NCI-H1417 (cell line): ENCODE data around the gene BCAN.

Experiments
- DNase-seq, 3 experiments: peaks; one replicate each; lab custom pipeline; 2025; lab: John Stamatoyannopoulos, UW

BCAN gene

GRCh38 chr1:156677616-156678596, 36.0 kb downstream of the BCAN start:
- DNase-seq = peak; percentile 64 to 82 (median 77)

- no peak for DNase-seq
Observed at GRCh38 chr1:156680056-156680455, 38.1 kb downstream of the BCAN start.

GRCh38 chr1:156681196-156681960, 39.5 kb downstream of the BCAN start:
- no peak for DNase-seq

- DNase-seq = no peak
Observed at GRCh38 chr1:156682166-156682890, 40.4 kb downstream of the BCAN start.

GRCh38 chr1:156684227-156684782, 42.4 kb downstream of the BCAN start:
- DNase-seq = no peak

- peak; percentile 82 to 95 (median 91) for DNase-seq
Observed at GRCh38 chr1:156689035-156689952, 47.4 kb downstream of the BCAN start.

GRCh38 chr1:156689953-156690674, 48.2 kb downstream of the BCAN start:
- peak in 2 of 3 experiments; percentile 68 to 72 for DNase-seq

GRCh38 chr1:156690675-156691036, 48.7 kb downstream of the BCAN start:
- no peak for DNase-seq

- no peak for DNase-seq
Observed at GRCh38 chr1:156691191-156691590, 49.3 kb downstream of the BCAN start.

GRCh38 chr1:156691665-156692440, 49.9 kb downstream of the BCAN start:
- no peak for DNase-seq

- DNase-seq = peak in 1 of 3 experiments; percentile 35
Observed at GRCh38 chr1:156692441-156692924, 50.6 kb downstream of the BCAN start.

- DNase-seq = peak; percentile 77 to 98 (median 89)
Observed at GRCh38 chr1:156692925-156693847, 51.3 kb downstream of the BCAN start.

- DNase-seq = peak in 1 of 3 experiments; percentile 70
Observed at GRCh38 chr1:156693848-156694689, 52.2 kb downstream of the BCAN start.

- DNase-seq = no peak
Observed at GRCh38 chr1:156694690-156694962, 52.7 kb downstream of the BCAN start.

- no peak for DNase-seq
Observed at GRCh38 chr1:156696755-156697154, 54.8 kb downstream of the BCAN start.

- DNase-seq = peak; percentile 5 to 97 (median 53)
Observed at GRCh38 chr1:156697481-156697880, 55.6 kb downstream of the BCAN start.

GRCh38 chr1:156698995-156699394, 57.1 kb downstream of the BCAN start:
- DNase-seq = no peak
